ENCODE results near the gene YWHAG. TPM values are rescaled to one million over a fixed set of nuclear protein-coding genes. Genes with fewer than 3 reads are reported as not detected.
A peak's percentile ranks its signal among the peaks of the same experiment; 100 is the strongest.

The YWHAG gene
- total and polyA plus RNA-seq, 2 experiments from 2014 or later: 82.2 to 179 TPM

DNA sequence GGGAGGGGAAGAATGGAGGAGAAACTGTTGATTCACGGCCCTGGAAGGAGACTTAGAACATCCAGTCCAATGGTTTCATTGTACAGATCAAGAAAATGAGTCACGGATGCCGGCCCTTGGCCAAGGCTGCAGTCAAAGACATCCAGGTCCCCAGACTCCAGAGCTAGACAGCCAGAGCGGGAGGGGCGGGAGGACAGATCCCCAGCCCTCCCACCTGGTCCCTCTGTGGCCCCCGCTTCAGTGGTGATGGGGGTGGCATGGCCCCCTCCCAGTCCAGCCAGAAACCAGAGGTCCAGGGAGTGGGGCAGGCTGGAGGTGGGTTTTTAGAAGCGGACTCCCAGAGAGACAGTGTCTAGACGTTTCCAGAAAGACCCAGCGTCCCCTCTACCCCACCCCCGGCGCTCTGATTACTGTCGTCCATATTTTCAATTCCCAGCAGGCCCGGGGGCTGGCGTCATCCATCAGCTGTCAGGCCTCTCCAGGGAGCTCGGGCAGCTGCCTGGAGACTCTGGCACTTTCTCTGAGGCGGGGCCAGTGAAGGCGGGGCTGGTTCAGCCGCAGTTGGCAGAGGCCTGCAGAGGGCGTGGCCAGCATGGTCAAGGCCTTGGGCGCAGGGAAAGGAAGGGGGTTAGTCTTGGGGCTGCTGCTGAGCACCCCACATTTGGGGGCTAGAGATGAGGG lies 64.3 kb downstream of the YWHAG start:
- H3K27me3 ChIP-seq (ENCODE audit: insufficient read depth): no peaks in the 10 kb centered on the region; the same call in 1 of the 2 replicates
- ATAC-seq (peak; percentile 67), DNase-seq (ENCODE audit: low spot score) (peak; percentile 92)
- no peak overlapping the region for H3K27ac ChIP-seq (ENCODE audit: low read depth)
- H2AFZ ChIP-seq: peak overlapping the region; percentile 47; the same call in 1 of the 2 replicates
- H3K4me3 ChIP-seq: peak overlapping the region; percentile 34
- Mint-ChIP-seq H3K4me1 (peaks cover 35% of the 10 kb centered on the region), H3K27me3 (ENCODE audit: insufficient read depth, low read depth, poor library complexity) (peaks cover 41% of the 10 kb centered on the region), H3K9me3 (no peaks in the 10 kb centered on the region), H3K4me3 (no peak overlapping the region), H3K36me3 (ENCODE audit: low read depth) (no peaks in the 10 kb centered on the region), H3K27ac (no peak overlapping the region)
- no peaks in the 10 kb centered on the region for H3K79me2 ChIP-seq (replicated peaks; ENCODE audit: insufficient read depth)
- peaks cover 23% of the 10 kb centered on the region for H3K4me1 ChIP-seq (ENCODE audit: insufficient read depth)
- peaks cover 9% of the 10 kb centered on the region; the same call in 1 of the 2 replicates for H3F3A ChIP-seq (replicated peaks; ENCODE audit: low read depth)
- no peaks in the 10 kb centered on the region for H3K36me3 ChIP-seq (ENCODE audit: insufficient read depth)
- H4K20me1 ChIP-seq (replicated peaks; ENCODE audit: insufficient read depth): no peaks in the 10 kb centered on the region
- H3K9me2 ChIP-seq (ENCODE audit: insufficient read depth): no peaks in the 10 kb centered on the region
- TF ChIP-seq EZH2phosphoT487 (IDR thresholded peaks at IDR 0.05; ENCODE audit: unreplicated experiment) (no peak), NANOG (IDR thresholded peaks at IDR 0.05; ENCODE audit: borderline replicate concordance) (no peak), ZNF114 (CRISPR knock-in tag; IDR thresholded peaks at IDR 0.05) (no peak), STAT1 (IDR thresholded peaks at IDR 0.05; ENCODE audit: unreplicated experiment) (no peak), JUNB (IDR thresholded peaks at IDR 0.05; ENCODE audit: unreplicated experiment) (no peak), ZNF331 (CRISPR knock-in tag; IDR thresholded peaks at IDR 0.05; ENCODE audit: low read depth) (no peak), CREB1 (CRISPR knock-in tag; IDR thresholded peaks at IDR 0.05; ENCODE audit: low read depth) (peak; percentile 68; the same call in 1 of the 2 replicates), EZH2 (IDR thresholded peaks at IDR 0.05; ENCODE audit: low read depth, unreplicated experiment) (no peak), CTCF (conservative IDR thresholded peaks at IDR 0.05; ENCODE audit: low read depth in 2 of 2) (peak in 1 of 2 experiments; percentile 27; a peak in 1 of 4 replicates), POLR2AphosphoS5 (IDR thresholded peaks at IDR 0.05; ENCODE audit: low read depth) (peak; percentile 33)
- TF ChIP-seq, protein P1, sequence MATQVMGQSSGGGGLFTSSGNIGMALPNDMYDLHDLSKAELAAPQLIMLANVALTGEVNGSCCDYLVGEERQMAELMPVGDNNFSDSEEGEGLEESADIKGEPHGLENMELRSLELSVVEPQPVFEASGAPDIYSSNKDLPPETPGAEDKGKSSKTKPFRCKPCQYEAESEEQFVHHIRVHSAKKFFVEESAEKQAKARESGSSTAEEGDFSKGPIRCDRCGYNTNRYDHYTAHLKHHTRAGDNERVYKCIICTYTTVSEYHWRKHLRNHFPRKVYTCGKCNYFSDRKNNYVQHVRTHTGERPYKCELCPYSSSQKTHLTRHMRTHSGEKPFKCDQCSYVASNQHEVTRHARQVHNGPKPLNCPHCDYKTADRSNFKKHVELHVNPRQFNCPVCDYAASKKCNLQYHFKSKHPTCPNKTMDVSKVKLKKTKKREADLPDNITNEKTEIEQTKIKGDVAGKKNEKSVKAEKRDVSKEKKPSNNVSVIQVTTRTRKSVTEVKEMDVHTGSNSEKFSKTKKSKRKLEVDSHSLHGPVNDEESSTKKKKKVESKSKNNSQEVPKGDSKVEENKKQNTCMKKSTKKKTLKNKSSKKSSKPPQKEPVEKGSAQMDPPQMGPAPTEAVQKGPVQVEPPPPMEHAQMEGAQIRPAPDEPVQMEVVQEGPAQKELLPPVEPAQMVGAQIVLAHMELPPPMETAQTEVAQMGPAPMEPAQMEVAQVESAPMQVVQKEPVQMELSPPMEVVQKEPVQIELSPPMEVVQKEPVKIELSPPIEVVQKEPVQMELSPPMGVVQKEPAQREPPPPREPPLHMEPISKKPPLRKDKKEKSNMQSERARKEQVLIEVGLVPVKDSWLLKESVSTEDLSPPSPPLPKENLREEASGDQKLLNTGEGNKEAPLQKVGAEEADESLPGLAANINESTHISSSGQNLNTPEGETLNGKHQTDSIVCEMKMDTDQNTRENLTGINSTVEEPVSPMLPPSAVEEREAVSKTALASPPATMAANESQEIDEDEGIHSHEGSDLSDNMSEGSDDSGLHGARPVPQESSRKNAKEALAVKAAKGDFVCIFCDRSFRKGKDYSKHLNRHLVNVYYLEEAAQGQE (IDR thresholded peaks at IDR 0.05; ENCODE audit: unreplicated experiment): no peak
- TF ChIP-seq, protein P2, sequence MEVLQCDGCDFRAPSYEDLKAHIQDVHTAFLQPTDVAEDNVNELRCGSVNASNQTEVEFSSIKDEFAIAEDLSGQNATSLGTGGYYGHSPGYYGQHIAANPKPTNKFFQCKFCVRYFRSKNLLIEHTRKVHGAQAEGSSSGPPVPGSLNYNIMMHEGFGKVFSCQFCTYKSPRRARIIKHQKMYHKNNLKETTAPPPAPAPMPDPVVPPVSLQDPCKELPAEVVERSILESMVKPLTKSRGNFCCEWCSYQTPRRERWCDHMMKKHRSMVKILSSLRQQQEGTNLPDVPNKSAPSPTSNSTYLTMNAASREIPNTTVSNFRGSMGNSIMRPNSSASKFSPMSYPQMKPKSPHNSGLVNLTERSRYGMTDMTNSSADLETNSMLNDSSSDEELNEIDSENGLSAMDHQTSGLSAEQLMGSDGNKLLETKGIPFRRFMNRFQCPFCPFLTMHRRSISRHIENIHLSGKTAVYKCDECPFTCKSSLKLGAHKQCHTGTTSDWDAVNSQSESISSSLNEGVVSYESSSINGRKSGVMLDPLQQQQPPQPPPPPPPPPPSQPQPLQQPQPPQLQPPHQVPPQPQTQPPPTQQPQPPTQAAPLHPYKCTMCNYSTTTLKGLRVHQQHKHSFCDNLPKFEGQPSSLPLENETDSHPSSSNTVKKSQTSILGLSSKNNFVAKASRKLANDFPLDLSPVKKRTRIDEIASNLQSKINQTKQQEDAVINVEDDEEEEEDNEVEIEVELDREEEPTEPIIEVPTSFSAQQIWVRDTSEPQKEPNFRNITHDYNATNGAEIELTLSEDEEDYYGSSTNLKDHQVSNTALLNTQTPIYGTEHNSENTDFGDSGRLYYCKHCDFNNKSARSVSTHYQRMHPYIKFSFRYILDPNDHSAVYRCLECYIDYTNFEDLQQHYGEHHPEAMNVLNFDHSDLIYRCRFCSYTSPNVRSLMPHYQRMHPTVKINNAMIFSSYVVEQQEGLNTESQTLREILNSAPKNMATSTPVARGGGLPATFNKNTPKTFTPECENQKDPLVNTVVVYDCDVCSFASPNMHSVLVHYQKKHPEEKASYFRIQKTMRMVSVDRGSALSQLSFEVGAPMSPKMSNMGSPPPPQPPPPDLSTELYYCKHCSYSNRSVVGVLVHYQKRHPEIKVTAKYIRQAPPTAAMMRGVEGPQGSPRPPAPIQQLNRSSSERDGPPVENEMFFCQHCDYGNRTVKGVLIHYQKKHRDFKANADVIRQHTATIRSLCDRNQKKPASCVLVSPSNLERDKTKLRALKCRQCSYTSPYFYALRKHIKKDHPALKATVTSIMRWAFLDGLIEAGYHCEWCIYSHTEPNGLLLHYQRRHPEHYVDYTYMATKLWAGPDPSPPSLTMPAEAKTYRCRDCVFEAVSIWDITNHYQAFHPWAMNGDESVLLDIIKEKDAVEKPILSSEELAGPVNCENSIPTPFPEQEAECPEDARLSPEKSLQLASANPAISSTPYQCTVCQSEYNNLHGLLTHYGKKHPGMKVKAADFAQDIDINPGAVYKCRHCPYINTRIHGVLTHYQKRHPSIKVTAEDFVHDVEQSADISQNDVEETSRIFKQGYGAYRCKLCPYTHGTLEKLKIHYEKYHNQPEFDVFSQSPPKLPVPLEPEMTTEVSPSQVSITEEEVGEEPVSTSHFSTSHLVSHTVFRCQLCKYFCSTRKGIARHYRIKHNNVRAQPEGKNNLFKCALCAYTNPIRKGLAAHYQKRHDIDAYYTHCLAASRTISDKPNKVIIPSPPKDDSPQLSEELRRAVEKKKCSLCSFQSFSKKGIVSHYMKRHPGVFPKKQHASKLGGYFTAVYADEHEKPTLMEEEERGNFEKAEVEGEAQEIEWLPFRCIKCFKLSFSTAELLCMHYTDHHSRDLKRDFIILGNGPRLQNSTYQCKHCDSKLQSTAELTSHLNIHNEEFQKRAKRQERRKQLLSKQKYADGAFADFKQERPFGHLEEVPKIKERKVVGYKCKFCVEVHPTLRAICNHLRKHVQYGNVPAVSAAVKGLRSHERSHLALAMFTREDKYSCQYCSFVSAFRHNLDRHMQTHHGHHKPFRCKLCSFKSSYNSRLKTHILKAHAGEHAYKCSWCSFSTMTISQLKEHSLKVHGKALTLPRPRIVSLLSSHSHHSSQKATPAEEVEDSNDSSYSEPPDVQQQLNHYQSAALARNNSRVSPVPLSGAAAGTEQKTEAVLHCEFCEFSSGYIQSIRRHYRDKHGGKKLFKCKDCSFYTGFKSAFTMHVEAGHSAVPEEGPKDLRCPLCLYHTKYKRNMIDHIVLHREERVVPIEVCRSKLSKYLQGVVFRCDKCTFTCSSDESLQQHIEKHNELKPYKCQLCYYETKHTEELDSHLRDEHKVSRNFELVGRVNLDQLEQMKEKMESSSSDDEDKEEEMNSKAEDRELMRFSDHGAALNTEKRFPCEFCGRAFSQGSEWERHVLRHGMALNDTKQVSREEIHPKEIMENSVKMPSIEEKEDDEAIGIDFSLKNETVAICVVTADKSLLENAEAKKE (CRISPR knock-in tag; IDR thresholded peaks at IDR 0.05): no peak
- TF ChIP-seq, protein P3, sequence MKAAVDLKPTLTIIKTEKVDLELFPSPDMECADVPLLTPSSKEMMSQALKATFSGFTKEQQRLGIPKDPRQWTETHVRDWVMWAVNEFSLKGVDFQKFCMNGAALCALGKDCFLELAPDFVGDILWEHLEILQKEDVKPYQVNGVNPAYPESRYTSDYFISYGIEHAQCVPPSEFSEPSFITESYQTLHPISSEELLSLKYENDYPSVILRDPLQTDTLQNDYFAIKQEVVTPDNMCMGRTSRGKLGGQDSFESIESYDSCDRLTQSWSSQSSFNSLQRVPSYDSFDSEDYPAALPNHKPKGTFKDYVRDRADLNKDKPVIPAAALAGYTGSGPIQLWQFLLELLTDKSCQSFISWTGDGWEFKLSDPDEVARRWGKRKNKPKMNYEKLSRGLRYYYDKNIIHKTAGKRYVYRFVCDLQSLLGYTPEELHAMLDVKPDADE (IDR thresholded peaks at IDR 0.05): no peak
- H3K4me2 ChIP-seq: peak overlapping the region; percentile 71; the same call in 1 of the 2 replicates
